GM12878 (cell line): ENCODE results near the gene SORCS2.

Experiments used
- ATF7 ChIP-seq: fragments of 450-650 bp; IDR thresholded peaks from 2 replicates; pipeline ENCODE4 v1.6.1; 2016; ENCODE audit warnings: low read depth, mild to moderate bottlenecking
- DPF2 ChIP-seq: fragments of 450-650 bp; IDR thresholded peaks from 2 replicates; pipeline ENCODE4 v1.6.1; 2017; ENCODE audit warnings: mild to moderate bottlenecking
- KDM1A ChIP-seq: fragments of 200-600 bp; sonication (generic); IDR thresholded peaks from 2 replicates; pipeline ENCODE4 v1.6.1; 2016; ENCODE audit warnings: borderline replicate concordance
- NFYB ChIP-seq: IDR thresholded peaks from 2 replicates; pipeline ENCODE4 v1.6.1; 2011; ENCODE audit warnings: low read depth, mild to moderate bottlenecking, low read length, improper control_type of control experiment, moderate library complexity; ENCODE audit not compliant: insufficient read depth
- POLR2A ChIP-seq: IDR thresholded peaks from 2 replicates; pipeline ENCODE4 v1.6.1; 2011; ENCODE audit warnings: low read depth, mild to moderate bottlenecking, low read length
- TF ChIP-seq, protein P1 (sequence below), 3 experiments: IDR thresholded peaks in 2 of 3; conservative IDR thresholded peaks in 1 of 3; 2 replicates each; pipeline ENCODE4 v1.5.1; 2011; ENCODE audit warnings: low read depth in 3 of 3, low read length in 3 of 3, mild to moderate bottlenecking in 3 of 3, control low read depth in 2 of 3, moderate library complexity in 2 of 3, inconsistent platforms in 1 of 3, mixed read lengths in 1 of 3; ENCODE audit not compliant: control insufficient read depth in 2 of 3, insufficient read depth in 1 of 3; ENCODE audit errors: extremely low read depth in 1 of 3
- TF ChIP-seq, protein P2 (sequence below): IDR thresholded peaks from 2 replicates; pipeline ENCODE4 v1.6.1; 2012; ENCODE audit warnings: low read depth, low read length, improper control_type of control experiment

DNA sequence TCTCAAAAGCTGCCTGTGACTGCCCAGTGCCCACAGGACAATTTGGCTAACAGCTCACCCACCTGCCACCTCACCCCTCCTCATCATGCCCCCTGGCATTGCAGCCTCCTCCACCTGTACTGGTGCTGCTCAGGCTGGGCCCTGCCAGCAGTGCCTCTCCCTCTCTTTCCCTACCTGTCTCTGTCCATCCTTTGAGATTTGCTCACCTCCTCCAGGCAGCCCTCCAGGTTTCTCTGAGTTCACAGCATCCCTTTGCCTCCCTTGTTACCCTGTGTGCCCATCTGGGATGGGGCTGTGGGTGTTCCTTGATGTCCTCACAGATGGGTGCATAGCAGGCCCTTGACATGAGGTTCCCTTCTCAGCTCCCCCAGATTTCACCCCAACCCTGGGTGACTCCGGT is 522.4 kb downstream of the SORCS2 start:
- TF ChIP-seq, protein P1, sequence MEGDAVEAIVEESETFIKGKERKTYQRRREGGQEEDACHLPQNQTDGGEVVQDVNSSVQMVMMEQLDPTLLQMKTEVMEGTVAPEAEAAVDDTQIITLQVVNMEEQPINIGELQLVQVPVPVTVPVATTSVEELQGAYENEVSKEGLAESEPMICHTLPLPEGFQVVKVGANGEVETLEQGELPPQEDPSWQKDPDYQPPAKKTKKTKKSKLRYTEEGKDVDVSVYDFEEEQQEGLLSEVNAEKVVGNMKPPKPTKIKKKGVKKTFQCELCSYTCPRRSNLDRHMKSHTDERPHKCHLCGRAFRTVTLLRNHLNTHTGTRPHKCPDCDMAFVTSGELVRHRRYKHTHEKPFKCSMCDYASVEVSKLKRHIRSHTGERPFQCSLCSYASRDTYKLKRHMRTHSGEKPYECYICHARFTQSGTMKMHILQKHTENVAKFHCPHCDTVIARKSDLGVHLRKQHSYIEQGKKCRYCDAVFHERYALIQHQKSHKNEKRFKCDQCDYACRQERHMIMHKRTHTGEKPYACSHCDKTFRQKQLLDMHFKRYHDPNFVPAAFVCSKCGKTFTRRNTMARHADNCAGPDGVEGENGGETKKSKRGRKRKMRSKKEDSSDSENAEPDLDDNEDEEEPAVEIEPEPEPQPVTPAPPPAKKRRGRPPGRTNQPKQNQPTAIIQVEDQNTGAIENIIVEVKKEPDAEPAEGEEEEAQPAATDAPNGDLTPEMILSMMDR (IDR thresholded peaks at IDR 0.05 in 2 of 3, conservative IDR thresholded peaks at IDR 0.05 in 1 of 3; ENCODE audit: control insufficient read depth in 2 of 3, extremely low read depth in 1 of 3, insufficient read depth in 1 of 3, low read depth in 3 of 3, low read length in 3 of 3): no peak
- TF ChIP-seq DPF2: no peak
- no peak for TF ChIP-seq NFYB
- no peak for TF ChIP-seq ATF7
- TF ChIP-seq, protein P2, sequence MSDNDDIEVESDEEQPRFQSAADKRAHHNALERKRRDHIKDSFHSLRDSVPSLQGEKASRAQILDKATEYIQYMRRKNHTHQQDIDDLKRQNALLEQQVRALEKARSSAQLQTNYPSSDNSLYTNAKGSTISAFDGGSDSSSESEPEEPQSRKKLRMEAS: no peak
- TF ChIP-seq KDM1A: no peak
- TF ChIP-seq POLR2A: no peak
